B cell (primary cell): ENCODE data around the gene CYB5R3. TPM values are rescaled to one million over a fixed set of nuclear protein-coding genes. Genes with fewer than 3 reads are reported as not detected.

Source experiments
- ATAC-seq: fragments of 200-7000 bp; cut with Tn5 transposase; one replicate; pipeline ENCODE4 v1.10.0; 2021; ENCODE audit warnings: low read depth, mild to moderate bottlenecking, moderate number of reproducible peaks, moderate library complexity
- CTCF ChIA-PET: fragments of 350-600 bp; sonication (Branson Sonifier 250); formaldehyde crosslinking; loops from one replicate; lab custom pipeline; 2021; ENCODE audit warnings: antibody characterized with exemption, inconsistent platforms; lab: Charles Lee
- POLR2A ChIA-PET: fragments of 350-600 bp; sonication (Branson Sonifier 250); formaldehyde crosslinking; loops from one replicate; lab custom pipeline; 2021; ENCODE audit warnings: antibody characterized with exemption; lab: Charles Lee
- DNase-seq: peaks from one replicate; pipeline ENCODE4 v3.0.0; 2013
- H2AFZ ChIP-seq: 2 replicates; pipeline ENCODE4 v1.6.1; 2012; ENCODE audit warnings: mild to moderate bottlenecking, low read depth, low read length; ENCODE audit not compliant: insufficient read depth, poor library complexity, severe bottlenecking
- H3K27ac ChIP-seq, 2 donors: 1 replicate in 1 of 2; 2 replicates in 1 of 2; pipeline ENCODE4 v1.5.1; 2012 to 2013; ENCODE audit warnings: low read length in 2 of 2, mild to moderate bottlenecking in 2 of 2, moderate library complexity in 1 of 2
- H3K27me3 ChIP-seq, 4 experiments: fragments of 200-600 bp in 1 of 4; sonication (generic) in 1 of 4; replicated peaks in 1 of 4; 1 replicate in 2 of 4; 2 replicates in 2 of 4; pipeline versions ENCODE4 v1.6.1 to v1.7.0; 2013 to 2016; ENCODE audit warnings: low read length in 3 of 4, mild to moderate bottlenecking in 2 of 4, mixed read lengths in 1 of 4, moderate library complexity in 1 of 4; ENCODE audit not compliant: insufficient read depth in 4 of 4, control insufficient read depth in 3 of 4; ENCODE audit errors: control extremely low read depth in 1 of 4
- H3K36me3 ChIP-seq, 2 experiments: replicated peaks in 1 of 2; 1 replicate in 1 of 2; 2 replicates in 1 of 2; pipeline versions ENCODE4 v1.6.1 to v1.7.1; 2013; ENCODE audit warnings: low read length in 1 of 2; ENCODE audit not compliant: insufficient read depth in 2 of 2, control insufficient read depth in 1 of 2; ENCODE audit errors: control extremely low read depth in 1 of 2, extremely low read depth in 1 of 2
- H3K4me1 ChIP-seq, 2 donors: fragments of 200-600 bp in 1 of 2; sonication (generic) in 1 of 2; 1 replicate in 1 of 2; 2 replicates in 1 of 2; pipeline versions ENCODE4 v1.5.1 to v1.6.1; 2013 to 2017; ENCODE audit warnings: low read length in 2 of 2; ENCODE audit not compliant: control insufficient read depth in 2 of 2, insufficient read depth in 2 of 2
- H3K4me2 ChIP-seq: replicated peaks from 2 replicates; pipeline ENCODE3; 2012; ENCODE audit warnings: mild to moderate bottlenecking, low read depth, low read length; ENCODE audit not compliant: poor library complexity, severe bottlenecking
- H3K4me3 ChIP-seq, 5 experiments: fragments of 200-600 bp in 1 of 5; sonication (generic) in 1 of 5; 1 replicate in 3 of 5; 2 replicates in 2 of 5; pipeline versions ENCODE4 v1.5.1 to v1.7.0; 2011 to 2016; ENCODE audit warnings: low read length in 4 of 5, mild to moderate bottlenecking in 4 of 5, low read depth in 2 of 5, control low read depth in 1 of 5, moderate library complexity in 1 of 5; ENCODE audit not compliant: insufficient read depth in 1 of 5; ENCODE audit errors: control extremely low read depth in 1 of 5, extremely low read depth in 1 of 5
- H3K79me2 ChIP-seq: fragments of 200-600 bp; sonication (generic); one replicate; pipeline ENCODE4 v1.6.0; 2016; ENCODE audit warnings: low read length; ENCODE audit not compliant: control insufficient read depth, insufficient read depth
- H3K9ac ChIP-seq: fragments of 200-600 bp; sonication (generic); 2 replicates; pipeline ENCODE4 v1.6.1; 2017; ENCODE audit warnings: mild to moderate bottlenecking, low read length, moderate library complexity
- H3K9me3 ChIP-seq, 3 donors: one replicate each; pipeline versions ENCODE4 v1.6.1 to v1.7.1; 2013; ENCODE audit warnings: low read length in 2 of 3; ENCODE audit not compliant: control insufficient read depth in 2 of 3, insufficient read depth in 1 of 3; ENCODE audit errors: control extremely low read depth in 1 of 3
- H4K20me1 ChIP-seq: 2 replicates; pipeline ENCODE4 v1.6.0; 2012; ENCODE audit warnings: mild to moderate bottlenecking, low read length; ENCODE audit not compliant: insufficient read depth, control insufficient read depth, poor library complexity, severe bottlenecking
- H3K27ac Mint-ChIP-seq: one replicate; pipeline ENCODE4 v1.8.0; 2021; ENCODE audit warnings: mixed read lengths
- H3K27me3 Mint-ChIP-seq: one replicate; pipeline ENCODE4 v1.8.0; 2021; ENCODE audit warnings: mixed read lengths
- H3K4me1 Mint-ChIP-seq: one replicate; pipeline ENCODE4 v1.8.0; 2021; ENCODE audit warnings: mixed read lengths
- H3K4me3 Mint-ChIP-seq: one replicate; pipeline ENCODE4 v1.8.0; 2021; ENCODE audit warnings: mixed read lengths
- H3K9me3 Mint-ChIP-seq: one replicate; pipeline ENCODE4 v1.8.0; 2022; ENCODE audit warnings: mixed read lengths; ENCODE audit not compliant: insufficient read depth
- CTCF ChIP-seq: fragments of 200-600 bp; IDR thresholded peaks from one replicate; pipeline ENCODE4 v1.8.0; 2022; ENCODE audit warnings: antibody characterized with exemption, mild to moderate bottlenecking
- EZH2 ChIP-seq: IDR thresholded peaks from 2 replicates; pipeline ENCODE4 v1.6.1; 2012; ENCODE audit warnings: borderline replicate concordance, low read depth, mild to moderate bottlenecking, moderate library complexity, low read length; ENCODE audit not compliant: insufficient read depth, poor library complexity, severe bottlenecking
- WGBS: methylation state at CpG from one replicate; pipeline ENCODE4 v1.1.5; 2013; ENCODE audit warnings: missing lambda C conversion rate; ENCODE audit not compliant: insufficient coverage; 5-methylcytosine and 5-hydroxymethylcytosine counted together
- intact Hi-C: fragments of 100-400 bp; cut with micrococcal nuclease; formaldehyde crosslinking; loops from one replicate; pipeline ENCODE4 v1.10.0; 2022
- polyA plus RNA-seq: library from polyadenylated mRNA; depleted of rRNA; stranded (reverse); fragments of >200 nt; gene quantifications from 2 replicates; pipeline ENCODE4 v1.2.3, GENCODE V29; 2012
- total RNA-seq, 2 donors: library from RNA; stranded (reverse); fragments of 120-200 nt in 1 of 2; gene quantifications; 1 replicate in 1 of 2; 2 replicates in 1 of 2; pipeline versions ENCODE4 v1.2.3 to v1.2.4, GENCODE V29; 2013 to 2022

The CYB5R3 gene
- total and polyA plus RNA-seq, 2 donors (not counting 1 experiment from before 2014, with no cell fraction given): 60.8 to 79.2 TPM

- Histone ChIP-seq H3K36me3 (peaks cover 8 to 79% of the 10 kb centered on the region in 2 experiments), H3K4me2 (no peak overlapping the region), H3K27ac (no peak overlapping the region), H3K4me1 (no peaks in the 10 kb centered on the region), H3K9ac (no peak overlapping the region), H3K9me3 (no peaks in the 10 kb centered on the region), H2AFZ (no peak overlapping the region), H4K20me1 (no peaks in the 10 kb centered on the region), H3K79me2 (peaks cover 5% of the 10 kb centered on the region), H3K4me3 (no peak overlapping the region), H3K27me3 (no peaks in the 10 kb centered on the region)
- no peak for ATAC-seq
- peak overlapping the region; percentile 34 for H3K27ac Mint-ChIP-seq
- no peaks in the 10 kb centered on the region for H3K9me3 Mint-ChIP-seq
- H3K4me3 Mint-ChIP-seq: no peak overlapping the region
- POLR2A ChIA-PET: interaction anchor here (0.7 kb wide), 1 partner anchor 348 kb away, joined by 6 read pairs; no protein-coding TSS in a partner anchor
- DNase-seq: no peak
- H3K4me1 Mint-ChIP-seq: peaks cover 6% of the 10 kb centered on the region
- CTCF ChIA-PET: interaction anchor here (1.7 kb wide), 1 partner anchor 27 kb away, joined by 4 read pairs; no protein-coding TSS in a partner anchor
- intact Hi-C loops: no loop called here
- no peaks in the 10 kb centered on the region for H3K27me3 Mint-ChIP-seq
- 71% methylated on average over 1 of the region's 5 CpGs for WGBS
- TF ChIP-seq CTCF: no peak
- no peak for TF ChIP-seq EZH2
These were observed 61.5 kb downstream of the CYB5R3 start for GRCh38 chr22:42587588-42588175.

GRCh38 chr22:42586381-42586780 is 62.8 kb downstream of the CYB5R3 start:
- Mint-ChIP-seq H3K4me3 (no peak overlapping the region), H3K27ac (peak overlapping the region; percentile 43), H3K27me3 (no peaks in the 10 kb centered on the region), H3K9me3 (no peaks in the 10 kb centered on the region), H3K4me1 (peaks cover 13% of the 10 kb centered on the region)
- Histone ChIP-seq H3K9me3 (no peaks in the 10 kb centered on the region), H3K27ac (no peak overlapping the region), H3K79me2 (peaks cover 9% of the 10 kb centered on the region), H3K4me1 (peaks cover 4 to 6% of the 10 kb centered on the region in 2 donors), H4K20me1 (no peaks in the 10 kb centered on the region), H3K36me3 (peaks cover 8 to 67% of the 10 kb centered on the region in 2 experiments), H3K27me3 (no peaks in the 10 kb centered on the region), H3K4me2 (no peak overlapping the region), H3K4me3 (no peak overlapping the region), H3K9ac (no peak overlapping the region), H2AFZ (no peak overlapping the region)
- no peak for TF ChIP-seq EZH2
- TF ChIP-seq CTCF: no peak
- POLR2A ChIA-PET: no interaction called here
- intact Hi-C loops: no loop called here
- DNase-seq (no peak), ATAC-seq (no peak)
- WGBS: 100% methylated on average over 4 of the region's 4 CpGs
- CTCF ChIA-PET: no interaction called here
